CD14-positive monocyte (primary cell): ENCODE data around the gene PARVG. TPM values are rescaled to one million over a fixed set of nuclear protein-coding genes. Genes with fewer than 3 reads are reported as not detected.

Experiments
- DNase-seq, 3 donors: peaks; one replicate each; pipeline ENCODE4 v3.0.0-alpha.2; 2011 to 2022
- H2AFZ ChIP-seq: 2 replicates; pipeline ENCODE4 v1.6.0; 2012; ENCODE audit warnings: mild to moderate bottlenecking, low read depth, low read length, inconsistent platforms; ENCODE audit not compliant: insufficient read depth, poor library complexity, severe bottlenecking
- H3K27ac ChIP-seq, 2 donors: 1 replicate in 1 of 2; 2 replicates in 1 of 2; pipeline ENCODE4 v1.5.1; 2012 to 2013; ENCODE audit warnings: low read length in 2 of 2, control low read depth in 1 of 2, inconsistent platforms in 1 of 2, low read depth in 1 of 2, mild to moderate bottlenecking in 1 of 2
- H3K27me3 ChIP-seq, 2 donors: one replicate each; pipeline versions ENCODE4 v1.6.0 to v1.6.1; 2011 to 2013; ENCODE audit warnings: low read length in 2 of 2; ENCODE audit not compliant: control insufficient read depth in 2 of 2, insufficient read depth in 2 of 2
- H3K36me3 ChIP-seq, 2 donors: replicated peaks in 1 of 2; 1 replicate in 1 of 2; 2 replicates in 1 of 2; pipeline versions ENCODE4 v1.5.1 to v1.6.1; 2012 to 2013; ENCODE audit warnings: low read length in 2 of 2, control low read depth in 1 of 2, inconsistent platforms in 1 of 2, mild to moderate bottlenecking in 1 of 2; ENCODE audit not compliant: insufficient read depth in 2 of 2, control insufficient read depth in 1 of 2
- H3K4me1 ChIP-seq, 2 donors: 1 replicate in 1 of 2; 2 replicates in 1 of 2; pipeline versions ENCODE4 v1.5.1 to v1.6.1; 2012 to 2013; ENCODE audit warnings: low read length in 2 of 2, control low read depth in 1 of 2, inconsistent platforms in 1 of 2, mild to moderate bottlenecking in 1 of 2, moderate library complexity in 1 of 2; ENCODE audit not compliant: insufficient read depth in 2 of 2, control insufficient read depth in 1 of 2
- H3K4me2 ChIP-seq: replicated peaks from 2 replicates; pipeline ENCODE3; 2012; ENCODE audit warnings: low read length, moderate library complexity, mild to moderate bottlenecking; ENCODE audit not compliant: poor library complexity, severe bottlenecking; ENCODE audit errors: extremely low read depth
- H3K4me3 ChIP-seq, 3 experiments: fragments of 200-600 bp in 1 of 3; sonication (generic) in 1 of 3; replicated peaks in 1 of 3; 1 replicate in 2 of 3; 2 replicates in 1 of 3; pipeline ENCODE4 v1.5.1; 2011 to 2013; ENCODE audit warnings: low read length in 3 of 3, mild to moderate bottlenecking in 3 of 3, control low read depth in 2 of 3, low read depth in 2 of 3, inconsistent platforms in 1 of 3, moderate library complexity in 1 of 3
- H3K79me2 ChIP-seq: 2 replicates; pipeline ENCODE4 v1.6.0; 2012; ENCODE audit warnings: mild to moderate bottlenecking, control low read depth, inconsistent platforms, low read length, moderate library complexity; ENCODE audit not compliant: insufficient read depth
- H3K9ac ChIP-seq: 2 replicates; pipeline ENCODE4 v1.6.0; 2017; ENCODE audit warnings: low read length, mild to moderate bottlenecking; ENCODE audit not compliant: insufficient read depth, poor library complexity, severe bottlenecking
- H3K9me3 ChIP-seq, 2 donors: replicated peaks in 1 of 2; 1 replicate in 1 of 2; 2 replicates in 1 of 2; pipeline versions ENCODE4 v1.5.1 to v1.6.1; 2012 to 2013; ENCODE audit warnings: low read length in 2 of 2, control low read depth in 1 of 2; ENCODE audit not compliant: control insufficient read depth in 1 of 2, insufficient read depth in 1 of 2
- H4K20me1 ChIP-seq: 2 replicates; pipeline ENCODE4 v1.6.0; 2012; ENCODE audit warnings: mild to moderate bottlenecking, low read length, control low read depth, moderate library complexity; ENCODE audit not compliant: insufficient read depth
- H3K27ac Mint-ChIP-seq, 7 donors: one replicate each; pipeline ENCODE4 v1.8.0; 2020; ENCODE audit warnings: mild to moderate bottlenecking in 7 of 7, mixed read lengths in 7 of 7, moderate library complexity in 6 of 7, inconsistent platforms in 2 of 7
- H3K27me3 Mint-ChIP-seq, 3 donors: one replicate each; pipeline ENCODE4 v1.8.0; 2021 to 2022; ENCODE audit warnings: low read depth in 3 of 3, mild to moderate bottlenecking in 3 of 3, mixed read lengths in 3 of 3, moderate library complexity in 3 of 3, inconsistent platforms in 1 of 3
- H3K36me3 Mint-ChIP-seq, 2 donors: one replicate each; pipeline ENCODE4 v1.8.0; 2020; ENCODE audit warnings: mixed read lengths in 2 of 2, inconsistent platforms in 1 of 2, mild to moderate bottlenecking in 1 of 2
- H3K4me1 Mint-ChIP-seq: one replicate; pipeline ENCODE4 v1.8.0; 2020; ENCODE audit warnings: mild to moderate bottlenecking, mixed read lengths
- H3K4me3 Mint-ChIP-seq, 2 donors: one replicate each; pipeline ENCODE4 v1.8.0; 2020; ENCODE audit warnings: mild to moderate bottlenecking in 2 of 2, mixed read lengths in 2 of 2, moderate library complexity in 1 of 2
- H3K9me3 Mint-ChIP-seq, 7 donors: one replicate each; pipeline ENCODE4 v1.8.0; 2020 to 2022; ENCODE audit warnings: mixed read lengths in 7 of 7, mild to moderate bottlenecking in 6 of 7, moderate library complexity in 6 of 7, inconsistent platforms in 2 of 7
- CTCF ChIP-seq: fragments of 200-600 bp; IDR thresholded peaks from one replicate; pipeline ENCODE4 v1.8.0; 2022; ENCODE audit warnings: antibody characterized with exemption, mild to moderate bottlenecking
- WGBS: methylation state at CpG from one replicate; pipeline ENCODE4 v1.1.5; 2013; ENCODE audit warnings: missing lambda C conversion rate; ENCODE audit not compliant: insufficient coverage; 5-methylcytosine and 5-hydroxymethylcytosine counted together
- intact Hi-C, 2 donors: fragments of 100-400 bp; cut with micrococcal nuclease; formaldehyde crosslinking; loops; one replicate each; pipeline versions ENCODE4 v1.15.0 to v1.15.1; 2023
- polyA plus RNA-seq, 3 donors: library from polyadenylated mRNA; depleted of rRNA in 1 of 3; unstranded in 2 of 3; stranded (reverse) in 1 of 3; fragments of 300-500 nt in 2 of 3; fragments of >200 nt in 1 of 3; fragmentation: Illumina TruSeq in 2 of 3; gene quantifications; 1 replicate in 2 of 3; 2 replicates in 1 of 3; pipeline ENCODE4 v1.2.3, GENCODE V29; 2012 to 2021

The PARVG gene
- polyA plus RNA-seq, 3 donors: 169 to 577 (median 190) TPM

GRCh38 chr22:44192816-44193534 lies 12.2 kb downstream of the PARVG start:
- Histone ChIP-seq H3K4me3 (no peak overlapping the region), H2AFZ (no peak overlapping the region), H3K27ac (peak overlapping the region; percentile 34 to 70), H3K9ac (no peak overlapping the region), H4K20me1 (peaks cover 87% of the 10 kb centered on the region), H3K9me3 (no peaks in the 10 kb centered on the region), H3K4me2 (no peak overlapping the region), H3K36me3 (peaks cover 69 to 93% of the 10 kb centered on the region in 2 donors), H3K79me2 (peaks cover 16% of the 10 kb centered on the region), H3K4me1 (peaks cover 21 to 34% of the 10 kb centered on the region in 2 donors), H3K27me3 (no peaks in the 10 kb centered on the region)
- DNase-seq: no peak
- Mint-ChIP-seq H3K36me3 (peaks cover 56 to 93% of the 10 kb centered on the region in 2 donors), H3K4me1 (peaks cover 35% of the 10 kb centered on the region), H3K4me3 (no peak overlapping the region), H3K27ac (peak overlapping the region in 6 of 7 donors; percentile 38 to 79 (median 68)), H3K27me3 (peaks cover 0 to 2% (median 0%) of the 10 kb centered on the region in 3 donors), H3K9me3 (peaks cover 0 to 2% (median 0%) of the 10 kb centered on the region in 7 donors)
- intact Hi-C loops: no loop called here
- TF ChIP-seq CTCF: no peak
- WGBS: 37% methylated on average over 8 of the region's 11 CpGs

- Histone ChIP-seq H3K36me3 (peaks cover 69 to 93% of the 10 kb centered on the region in 2 donors), H3K4me1 (peaks cover 21 to 34% of the 10 kb centered on the region in 2 donors), H3K9ac (no peak overlapping the region), H3K27ac (peak overlapping the region; percentile 34 to 70), H4K20me1 (peaks cover 87% of the 10 kb centered on the region), H3K9me3 (no peaks in the 10 kb centered on the region), H3K27me3 (no peaks in the 10 kb centered on the region), H2AFZ (no peak overlapping the region), H3K79me2 (peaks cover 16% of the 10 kb centered on the region), H3K4me2 (no peak overlapping the region), H3K4me3 (no peak overlapping the region)
- DNase-seq: no peak
- H3K36me3 Mint-ChIP-seq: peaks cover 58 to 93% of the 10 kb centered on the region in 2 donors
- peaks cover 35% of the 10 kb centered on the region for H3K4me1 Mint-ChIP-seq
- peak overlapping the region in 4 of 7 donors; percentile 8 to 69 (median 32) for H3K27ac Mint-ChIP-seq
- 80% methylated on average over 1 of the region's 4 CpGs for WGBS
- no peak for TF ChIP-seq CTCF
- H3K27me3 Mint-ChIP-seq: peaks cover 0 to 2% (median 0%) of the 10 kb centered on the region in 3 donors
- peaks cover 0 to 2% (median 0%) of the 10 kb centered on the region in 7 donors for H3K9me3 Mint-ChIP-seq
- intact Hi-C loops: no loop called here
- H3K4me3 Mint-ChIP-seq: no peak overlapping the region
Measured at GRCh38 chr22:44193535-44193891, 12.8 kb downstream of the PARVG start.
